ENCODE results near the gene GSG1. TPM values are rescaled to one million over a fixed set of nuclear protein-coding genes. Genes with fewer than 3 reads are reported as not detected.
A peak's percentile ranks its signal among the peaks of the same experiment; 100 is the strongest.

GSG1 gene
- polyA plus RNA-seq, 2 of the 4 experiments (the other 2 are of a cell fraction) = 0.06 TPM; not detected in 1

- peak overlapping the region; percentile 37; the same call in 2 of the 3 replicates for H3K4me2 ChIP-seq
- WGBS (ENCODE audit: missing lambda C conversion rate) = 93% methylated on average over 8 of the region's 8 CpGs
- H3K9me3 ChIP-seq = no peaks in the 10 kb centered on the region
- peak overlapping the region; percentile 24 to 29; a peak in 3 of 6 replicates for H3K27ac ChIP-seq
- H3K4me3 ChIP-seq = no peak overlapping the region
- ChIA-PET POLR2A (no interaction called here), CTCF (interaction anchor here (1.5 kb wide), 1 partner anchor 84 kb away, joined by 4 read pairs; no protein-coding TSS in a partner anchor)
- FAIRE-seq = peak; percentile 36
- ATAC-seq = no peak
- H3K4me1 ChIP-seq = peaks cover 65% of the 10 kb centered on the region
- no peak for TF ChIP-seq E2F6 (IDR thresholded peaks at IDR 0.05; ENCODE audit: borderline replicate concordance, low read depth)
- no peak for TF ChIP-seq MAZ (IDR thresholded peaks at IDR 0.05; ENCODE audit: borderline replicate concordance, low read depth, low read length)
- TF ChIP-seq FOSB (CRISPR knock-in tag; IDR thresholded peaks at IDR 0.05) = no peak
- no peak for TF ChIP-seq KDM1A (IDR thresholded peaks at IDR 0.05; ENCODE audit: low read depth)
- no peak for TF ChIP-seq CBX2 (IDR thresholded peaks at IDR 0.05; ENCODE audit: borderline replicate concordance, low read depth)
- no peak for TF ChIP-seq NR3C1 (IDR thresholded peaks at IDR 0.05)
- no peak for TF ChIP-seq SREBF2 (IDR thresholded peaks at IDR 0.05)
- DNase-seq (ENCODE audit: low read depth in 1 of 2, low spot score in 1 of 2) = no peak
These were observed 25.0 kb upstream of the GSG1 start for GRCh38 chr12:13128291-13128965.

GRCh38 chr12:13127444-13127843, 24.0 kb upstream of the GSG1 start:
- ChIA-PET POLR2A (no interaction called here), CTCF (interaction anchor here (1.3 to 1.5 kb wide), 5 partner anchors 8 to 85 kb away, joined by 3 to 5 read pairs (median 3); no protein-coding TSS in a partner anchor)
- DNase-seq (ENCODE audit: low read depth in 1 of 2, low spot score in 1 of 2) (peak in 1 of 2 experiments; percentile 66), FAIRE-seq (no peak), ATAC-seq (peak in 1 of 2 experiments; percentile 74; a peak in 3 of 6 replicates)
- Histone ChIP-seq H3K4me1 (peaks cover 65% of the 10 kb centered on the region), H3K27ac (peak overlapping the region; percentile 11 to 42; a peak in 2 of 6 replicates), H3K9me3 (no peaks in the 10 kb centered on the region), H3K4me2 (peak overlapping the region; percentile 37), H3K4me3 (no peak overlapping the region)
- TF ChIP-seq POLR2AphosphoS2 (conservative IDR thresholded peaks at IDR 0.05; ENCODE audit: low read length) = no peak
- TF ChIP-seq ZNF302 (CRISPR knock-in tag; IDR thresholded peaks at IDR 0.05) = no peak
- no peak for TF ChIP-seq REST (IDR thresholded peaks at IDR 0.05)
- peak; percentile 24; the same call in 1 of the 2 replicates for TF ChIP-seq MAX (IDR thresholded peaks at IDR 0.05)
- no peak for TF ChIP-seq CBX8 (IDR thresholded peaks at IDR 0.05)
- peak; percentile 45; the same call in 1 of the 2 replicates for TF ChIP-seq GATA3 (IDR thresholded peaks at IDR 0.05; ENCODE audit: borderline replicate concordance)
- no peak for TF ChIP-seq BCL3 (IDR thresholded peaks at IDR 0.05)
- TF ChIP-seq HOXB13 (CRISPR knock-in tag; IDR thresholded peaks at IDR 0.05; ENCODE audit: low read depth) = no peak
- WGBS (ENCODE audit: missing lambda C conversion rate) = 4% methylated on average over 5 of the region's 5 CpGs

GRCh38 chr12:13126494-13126893, 23.0 kb upstream of the GSG1 start:
- TF ChIP-seq KDM1A (IDR thresholded peaks at IDR 0.05; ENCODE audit: low read depth) (no peak), ZFP36 (IDR thresholded peaks at IDR 0.05; ENCODE audit: borderline replicate concordance, partially characterized antibody) (no peak), HOXB5 (CRISPR knock-in tag; IDR thresholded peaks at IDR 0.05) (no peak), HOXB13 (CRISPR knock-in tag; IDR thresholded peaks at IDR 0.05; ENCODE audit: low read depth) (no peak), RCOR1 (IDR thresholded peaks at IDR 0.05; ENCODE audit: low read depth, low read length) (no peak), FOSB (CRISPR knock-in tag; IDR thresholded peaks at IDR 0.05) (no peak), MAFK (IDR thresholded peaks at IDR 0.05; ENCODE audit: partially characterized antibody) (no peak), CHD2 (IDR thresholded peaks at IDR 0.05; ENCODE audit: low read length, partially characterized antibody) (no peak), TFCP2L1 (CRISPR knock-in tag; IDR thresholded peaks at IDR 0.05) (no peak), ZSCAN20 (CRISPR knock-in tag; IDR thresholded peaks at IDR 0.05) (no peak), HEYL (CRISPR knock-in tag; IDR thresholded peaks at IDR 0.05) (no peak), MYC (IDR thresholded peaks at IDR 0.05; ENCODE audit: borderline replicate concordance, low read length) (no peak), FOXS1 (CRISPR knock-in tag; IDR thresholded peaks at IDR 0.05) (no peak), GATA3 (IDR thresholded peaks at IDR 0.05; ENCODE audit: borderline replicate concordance) (no peak)
- no peak overlapping the region for H3K4me3 ChIP-seq
- no peaks in the 10 kb centered on the region for H3K9me3 ChIP-seq
- no peak overlapping the region; a peak in 1 of 6 replicates for H3K27ac ChIP-seq
- CTCF ChIA-PET = interaction anchor here (1.3 to 1.5 kb wide), 3 partner anchors 9 to 60 kb away, joined by 3 to 5 read pairs (median 3); no protein-coding TSS in a partner anchor
- FAIRE-seq = no peak
- POLR2A ChIA-PET = no interaction called here
- no peak for DNase-seq (ENCODE audit: low read depth in 1 of 2, low spot score in 1 of 2)
- ATAC-seq = no peak
- peak overlapping the region; percentile 37; the same call in 1 of the 3 replicates for H3K4me2 ChIP-seq
- peaks cover 57% of the 10 kb centered on the region for H3K4me1 ChIP-seq
- WGBS (ENCODE audit: missing lambda C conversion rate) = 85% methylated on average over 3 of the region's 3 CpGs
